Naive B cell (primary cell): ENCODE measurements around the gene RAPSN. TPM values are rescaled to one million over a fixed set of nuclear protein-coding genes. Genes with fewer than 3 reads are reported as not detected.
"Not testable (repeated sequence)": the region's sequence is repeated elsewhere in the genome, so short reads cannot be mapped to it uniquely, and the experiment has no call there.

Experiments
- ATAC-seq, 2 donors: fragments of 150-1000 bp; cut with Tn5 transposase; 2 replicates each; pipeline ENCODE4 v1.10.0; 2021; ENCODE audit warnings: low read depth in 2 of 2, mild to moderate bottlenecking in 2 of 2, moderate library complexity in 2 of 2
- DNase-seq: peaks from one replicate; pipeline ENCODE4 v3.0.0; 2022
- H3K27ac Mint-ChIP-seq, 6 donors: one replicate each; pipeline ENCODE4 v1.8.0; 2020 to 2022; ENCODE audit warnings: mild to moderate bottlenecking in 6 of 6, mixed read lengths in 6 of 6, moderate library complexity in 5 of 6, inconsistent platforms in 2 of 6
- H3K27me3 Mint-ChIP-seq, 3 donors: one replicate each; pipeline ENCODE4 v1.8.0; 2021 to 2022; ENCODE audit warnings: mixed read lengths in 3 of 3, mild to moderate bottlenecking in 1 of 3
- H3K36me3 Mint-ChIP-seq, 2 donors: one replicate each; pipeline ENCODE4 v1.8.0; 2020 to 2022; ENCODE audit warnings: mixed read lengths in 2 of 2, inconsistent platforms in 1 of 2, mild to moderate bottlenecking in 1 of 2
- H3K4me1 Mint-ChIP-seq, 3 donors: one replicate each; pipeline ENCODE4 v1.8.0; 2020 to 2022; ENCODE audit warnings: mixed read lengths in 3 of 3, inconsistent platforms in 1 of 3, mild to moderate bottlenecking in 1 of 3, moderate library complexity in 1 of 3
- H3K4me3 Mint-ChIP-seq, 8 donors: one replicate each; pipeline ENCODE4 v1.8.0; 2020 to 2022; ENCODE audit warnings: mild to moderate bottlenecking in 8 of 8, mixed read lengths in 8 of 8, moderate library complexity in 8 of 8, inconsistent platforms in 2 of 8
- H3K9me3 Mint-ChIP-seq, 7 donors: one replicate each; pipeline ENCODE4 v1.8.0; 2020 to 2022; ENCODE audit warnings: mixed read lengths in 7 of 7, mild to moderate bottlenecking in 5 of 7, inconsistent platforms in 2 of 7, moderate library complexity in 1 of 7
- polyA plus RNA-seq, 6 donors: library from polyadenylated mRNA; unstranded; fragments of 300-500 nt; fragmentation: Illumina TruSeq; gene quantifications; one replicate each; pipeline ENCODE4 v1.2.3, GENCODE V29; 2021; ENCODE audit warnings: low read depth in 6 of 6

RAPSN gene
- polyA plus RNA-seq, 6 donors from 2014 or later, result not detected

DNA sequence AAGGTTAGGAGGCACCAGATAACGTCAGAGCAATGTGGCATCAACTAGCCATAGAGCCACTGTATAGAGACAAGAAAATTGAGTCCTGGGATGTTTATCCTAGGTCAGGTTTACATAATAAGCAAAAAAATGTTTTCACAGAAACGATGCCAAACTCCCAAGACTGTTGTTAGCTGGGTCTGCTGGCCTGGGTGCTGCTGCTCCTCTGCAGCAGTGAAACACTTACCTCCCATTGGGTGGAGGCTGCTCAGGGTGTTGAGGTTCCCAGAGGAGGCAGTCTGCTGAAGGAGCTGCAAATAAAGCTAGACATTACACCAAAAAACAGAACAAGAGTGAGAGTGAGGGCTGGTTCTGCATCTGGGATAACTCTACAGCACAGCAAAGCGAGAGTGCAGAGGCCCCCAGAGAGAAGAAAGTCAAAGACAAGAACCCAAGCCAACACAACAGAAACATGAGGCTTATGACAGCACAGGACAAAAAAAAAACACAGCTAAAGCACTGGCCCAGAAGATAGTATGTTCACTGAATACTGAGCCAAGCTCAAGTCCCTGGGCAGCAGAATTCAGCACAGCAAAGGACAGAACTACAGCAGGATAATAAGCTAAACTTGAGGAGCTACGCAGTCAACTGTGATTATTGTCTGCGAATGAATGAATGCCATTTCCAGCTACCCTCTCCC, 29.9 kb upstream of the RAPSN start:
- Mint-ChIP-seq H3K4me3 (no peak overlapping the region), H3K27ac (peak overlapping the region in 2 of 6 donors; percentile 79 to 91), H3K27me3 (no peaks in the 10 kb centered on the region), H3K36me3 (peaks cover 13 to 35% of the 10 kb centered on the region in 2 donors), H3K4me1 (peaks cover 0 to 7% (median 4%) of the 10 kb centered on the region in 3 donors), H3K9me3 (no peaks in the 10 kb centered on the region)
- ATAC-seq (no peak), DNase-seq (no peak)

DNA sequence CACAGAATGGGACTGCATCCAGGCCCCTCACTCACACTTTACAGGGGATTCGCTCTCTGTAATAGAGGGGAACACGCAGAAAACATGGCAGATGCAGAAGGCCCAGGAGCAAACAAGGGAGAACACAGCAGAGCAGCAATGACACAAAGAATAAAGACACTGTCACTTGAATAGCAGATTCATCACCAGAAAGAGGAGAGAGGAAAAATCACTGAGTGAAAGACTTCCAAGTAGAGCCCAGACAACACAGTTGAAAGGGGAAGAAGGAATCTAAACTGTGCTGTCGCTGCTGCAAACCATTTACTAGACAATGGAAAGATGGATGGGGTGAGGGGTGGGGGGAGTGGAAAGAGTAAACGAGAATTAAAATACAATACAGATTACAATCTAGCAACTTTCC, 28.8 kb upstream of the RAPSN start:
- peak overlapping the region in 4 of 6 donors; percentile 32 to 84 (median 57) for H3K27ac Mint-ChIP-seq
- H3K27me3 Mint-ChIP-seq, result no peaks in the 10 kb centered on the region
- peaks cover 20 to 38% of the 10 kb centered on the region in 2 donors for H3K36me3 Mint-ChIP-seq
- DNase-seq (no peak), ATAC-seq (no peak)
- H3K4me3 Mint-ChIP-seq, result no peak overlapping the region
- no peaks in the 10 kb centered on the region for H3K9me3 Mint-ChIP-seq
- H3K4me1 Mint-ChIP-seq, result peaks cover 0 to 7% (median 4%) of the 10 kb centered on the region in 3 donors

DNA sequence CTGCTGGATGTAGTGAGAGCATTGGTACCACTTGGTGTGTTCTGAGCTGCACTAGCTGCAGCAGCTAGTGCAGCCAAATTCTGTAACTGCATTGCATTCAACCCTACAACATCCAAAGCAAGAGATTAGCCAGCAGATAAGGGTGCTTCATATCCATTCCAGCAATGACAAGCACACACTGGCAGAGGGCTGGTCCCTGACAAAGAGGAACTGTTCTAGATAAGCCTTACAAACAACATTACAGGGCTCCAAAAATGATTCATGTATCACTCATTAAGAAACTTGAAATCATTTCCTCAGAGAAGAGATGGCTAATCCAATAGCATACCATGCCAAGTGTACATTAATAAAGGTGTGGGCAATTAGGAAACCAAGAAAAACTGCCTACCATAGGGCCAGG, 28.4 kb upstream of the RAPSN start:
- DNase-seq (no peak), ATAC-seq (no peak)
- Mint-ChIP-seq H3K27me3 (no peaks in the 10 kb centered on the region), H3K9me3 (no peaks in the 10 kb centered on the region), H3K27ac (peak overlapping the region in 3 of 6 donors; percentile 32 to 84 (median 54)), H3K4me3 (no peak overlapping the region), H3K4me1 (peaks cover 0 to 7% (median 4%) of the 10 kb centered on the region in 3 donors), H3K36me3 (peaks cover 22 to 41% of the 10 kb centered on the region in 2 donors)

DNA sequence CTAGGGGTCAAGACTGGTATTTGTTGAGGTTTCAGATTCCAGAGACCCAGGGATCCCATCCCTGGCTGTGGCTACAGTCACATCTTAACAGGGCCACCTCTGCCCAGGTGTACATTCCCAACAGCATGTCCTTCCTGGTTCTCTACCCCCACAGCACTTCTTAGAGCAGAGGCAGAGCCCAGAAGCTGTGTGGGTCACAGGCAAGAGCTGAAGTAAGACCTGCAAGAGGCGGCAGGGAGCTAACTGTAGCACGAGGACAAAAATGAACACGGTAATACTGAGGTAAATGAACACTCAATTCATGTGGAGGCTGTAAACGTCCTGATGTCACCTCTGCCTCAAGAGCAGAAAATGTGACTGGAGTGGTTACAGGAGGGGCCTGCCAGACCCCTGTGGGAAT, 21.7 kb upstream of the RAPSN start:
- Mint-ChIP-seq H3K4me1 (peaks cover 4 to 12% (median 4%) of the 10 kb centered on the region in 3 donors), H3K4me3 (no peak overlapping the region), H3K27me3 (no peaks in the 10 kb centered on the region), H3K27ac (peak overlapping the region in 1 of 6 donors; percentile 41), H3K9me3 (no peaks in the 10 kb centered on the region), H3K36me3 (peaks cover 9 to 46% of the 10 kb centered on the region in 2 donors)
- ATAC-seq, result no peak
- DNase-seq, result no peak

DNA sequence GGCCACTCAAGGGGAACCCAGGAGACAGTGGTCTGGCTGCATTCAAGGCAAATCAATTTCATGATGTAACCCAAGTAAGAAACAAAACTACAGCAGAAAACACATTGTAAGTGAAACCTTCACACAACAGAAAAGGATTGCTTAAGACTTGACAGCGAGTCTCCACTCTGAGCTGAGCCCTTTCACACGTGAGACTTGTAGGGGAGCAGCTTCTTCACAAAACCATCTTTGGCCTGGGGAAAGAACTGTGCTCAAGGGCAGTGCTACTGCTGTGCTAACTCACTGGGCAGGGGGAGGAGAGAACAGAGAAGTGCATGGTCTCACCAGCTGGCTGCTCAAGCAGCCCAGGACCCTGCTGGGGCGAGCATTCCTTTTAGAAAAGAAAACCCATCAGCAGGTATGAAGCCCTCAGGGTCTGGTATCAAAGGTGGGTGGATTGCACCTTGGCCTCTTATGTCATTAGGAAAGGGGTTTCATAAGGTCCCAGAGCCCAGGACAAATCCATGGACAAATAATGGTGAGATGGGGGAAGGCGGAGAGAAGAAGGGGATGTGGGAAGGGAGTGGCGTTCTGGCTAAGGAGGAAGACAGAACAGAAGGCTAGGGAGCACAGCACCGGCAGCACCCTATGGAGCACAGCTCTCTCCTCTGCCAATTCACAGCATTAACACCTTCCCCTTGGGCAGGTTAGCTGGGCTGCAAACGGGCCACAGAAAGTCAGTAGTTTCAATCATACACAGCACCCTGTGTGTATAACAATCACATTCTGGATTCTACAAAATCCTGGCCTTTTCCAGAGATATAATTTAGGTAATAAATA, 20.6 kb upstream of the RAPSN start:
- Mint-ChIP-seq H3K27ac (peak overlapping the region in 4 of 6 donors; percentile 24 to 86 (median 57)), H3K9me3 (no peaks in the 10 kb centered on the region), H3K36me3 (peaks cover 9 to 38% of the 10 kb centered on the region in 2 donors), H3K27me3 (no peaks in the 10 kb centered on the region), H3K4me3 (no peak overlapping the region), H3K4me1 (peaks cover 4 to 15% (median 4%) of the 10 kb centered on the region in 3 donors)
- no peak for DNase-seq
- ATAC-seq, result no peak

DNA sequence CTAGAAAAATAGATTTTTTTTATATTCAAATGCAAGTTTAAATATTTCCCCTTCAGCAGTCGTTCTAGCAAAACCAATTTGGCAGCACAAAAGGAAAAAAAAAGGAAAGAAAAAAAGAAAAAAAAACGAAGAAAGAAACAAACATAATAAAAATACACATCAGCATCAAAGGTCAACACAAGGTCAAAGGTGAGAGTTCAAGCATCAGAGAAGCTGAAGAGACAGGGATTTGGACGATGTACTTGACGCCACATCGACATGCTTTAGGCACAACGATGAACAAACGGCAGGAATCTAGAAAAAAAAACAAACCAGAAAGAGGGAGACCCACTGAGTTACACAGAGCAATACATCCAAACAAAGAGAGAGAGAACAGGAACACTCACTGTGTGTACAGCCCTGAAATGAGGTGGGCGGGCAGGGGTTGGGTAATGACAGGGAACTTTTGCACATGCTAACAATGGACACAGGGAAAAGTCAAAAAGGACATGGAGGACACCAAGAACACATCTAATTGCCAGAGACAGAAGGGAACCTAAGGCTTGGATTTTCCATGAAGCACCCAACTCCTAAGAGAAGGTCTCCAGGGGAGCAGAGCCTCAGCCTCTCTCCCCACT, 19.8 kb upstream of the RAPSN start:
- Mint-ChIP-seq H3K27me3 (no peaks in the 10 kb centered on the region), H3K9me3 (no peaks in the 10 kb centered on the region), H3K4me1 (peaks cover 4 to 11% (median 4%) of the 10 kb centered on the region in 3 donors), H3K36me3 (peaks cover 9 to 31% of the 10 kb centered on the region in 2 donors), H3K27ac (peak overlapping the region in 3 of 6 donors; percentile 6 to 76 (median 52)), H3K4me3 (no peak overlapping the region)
- no peak for DNase-seq
- ATAC-seq, result no peak

DNA sequence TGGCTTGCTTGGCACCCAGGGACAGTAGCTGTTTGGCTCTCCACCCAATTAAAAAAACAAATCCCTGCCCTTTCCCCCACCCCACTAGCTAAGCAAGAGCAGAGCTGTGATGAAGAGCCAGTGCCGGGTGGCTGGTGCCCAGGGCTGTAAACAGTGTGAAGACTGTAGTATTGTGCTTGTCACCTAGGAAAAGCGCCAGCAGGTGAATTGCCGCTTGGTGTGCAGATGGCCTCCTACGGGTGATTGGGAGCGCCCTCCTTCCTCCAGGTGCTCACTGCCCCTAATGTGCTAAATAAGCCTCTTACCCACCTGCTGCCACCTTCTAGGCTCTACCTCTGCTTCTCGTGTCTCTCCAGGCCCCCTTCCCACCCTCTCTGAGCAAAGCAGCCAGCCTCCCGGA, 18.4 kb upstream of the RAPSN start:
- no peak for ATAC-seq
- DNase-seq, result no peak
- Mint-ChIP-seq H3K36me3 (peaks cover 0 to 21% of the 10 kb centered on the region in 2 donors), H3K4me1 (peaks cover 4 to 11% (median 4%) of the 10 kb centered on the region in 3 donors), H3K27ac (peak overlapping the region in 2 of 6 donors; percentile 76 to 85), H3K27me3 (no peaks in the 10 kb centered on the region), H3K9me3 (no peaks in the 10 kb centered on the region), H3K4me3 (no peak overlapping the region)

DNA sequence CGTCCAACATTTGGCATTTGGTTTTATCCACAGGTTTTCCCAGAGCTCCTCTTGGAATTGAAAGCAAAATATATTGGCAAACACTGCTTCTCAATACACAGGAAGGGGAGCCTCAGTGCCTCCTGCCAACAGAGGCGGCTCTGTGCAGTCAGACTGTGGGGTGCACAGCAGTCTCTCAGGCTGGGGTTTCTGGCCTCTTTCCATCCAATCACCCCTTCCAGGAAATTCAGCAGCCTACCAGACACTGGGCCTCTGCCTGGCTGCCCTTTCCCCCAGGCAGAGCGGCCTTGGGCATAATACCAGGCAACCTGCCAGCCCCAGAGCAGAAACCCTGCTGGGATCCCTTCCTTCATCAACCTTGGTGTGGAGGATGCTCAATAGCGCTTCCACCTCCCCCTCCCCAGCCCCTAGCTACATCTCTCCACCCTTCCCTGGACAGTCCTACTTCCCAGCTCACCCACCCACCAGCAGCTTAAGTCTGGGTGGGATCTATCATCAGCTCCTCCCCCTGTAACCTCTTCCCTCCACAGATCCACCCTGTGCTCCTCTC, 17.8 kb upstream of the RAPSN start:
- Mint-ChIP-seq H3K27ac (peak overlapping the region in 2 of 6 donors; percentile 76 to 83), H3K27me3 (no peaks in the 10 kb centered on the region)

DNA sequence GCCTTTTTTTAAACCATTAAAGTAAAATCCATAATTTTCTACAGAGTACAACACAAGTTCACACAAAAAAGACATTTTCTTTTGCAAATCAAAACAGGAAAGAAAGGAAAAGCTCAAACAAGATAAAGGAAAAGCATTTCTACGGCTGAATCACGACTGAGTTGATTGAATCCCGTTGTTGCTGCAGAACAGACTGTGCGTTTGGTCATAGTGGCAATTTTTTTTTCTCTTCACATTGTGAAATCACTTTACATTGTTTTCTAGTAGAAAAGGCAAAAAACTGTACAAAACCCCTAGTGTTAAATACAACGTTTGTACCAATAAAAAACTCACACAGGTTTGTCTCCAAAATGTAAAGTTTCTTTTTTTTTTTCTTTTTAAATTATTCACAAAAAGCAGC, 17.3 kb upstream of the RAPSN start:
- no peaks in the 10 kb centered on the region for H3K27me3 Mint-ChIP-seq
- H3K4me1 Mint-ChIP-seq, result peaks cover 4 to 11% (median 8%) of the 10 kb centered on the region in 3 donors
- H3K4me3 Mint-ChIP-seq, result no peak overlapping the region
- H3K9me3 Mint-ChIP-seq, result no peaks in the 10 kb centered on the region
- no peak for ATAC-seq
- H3K36me3 Mint-ChIP-seq, result peaks cover 0 to 21% of the 10 kb centered on the region in 2 donors
- DNase-seq, result no peak
- peak overlapping the region in 3 of 6 donors; percentile 36 to 57 (median 46) for H3K27ac Mint-ChIP-seq

More for the DNA sequence above, 17.8 kb upstream of the RAPSN start:
- no peak for ATAC-seq
- peaks cover 4 to 11% (median 8%) of the 10 kb centered on the region in 3 donors for H3K4me1 Mint-ChIP-seq
- no peak for DNase-seq
- no peak overlapping the region for H3K4me3 Mint-ChIP-seq
- H3K36me3 Mint-ChIP-seq, result peaks cover 0 to 21% of the 10 kb centered on the region in 2 donors
- no peaks in the 10 kb centered on the region for H3K9me3 Mint-ChIP-seq

DNA sequence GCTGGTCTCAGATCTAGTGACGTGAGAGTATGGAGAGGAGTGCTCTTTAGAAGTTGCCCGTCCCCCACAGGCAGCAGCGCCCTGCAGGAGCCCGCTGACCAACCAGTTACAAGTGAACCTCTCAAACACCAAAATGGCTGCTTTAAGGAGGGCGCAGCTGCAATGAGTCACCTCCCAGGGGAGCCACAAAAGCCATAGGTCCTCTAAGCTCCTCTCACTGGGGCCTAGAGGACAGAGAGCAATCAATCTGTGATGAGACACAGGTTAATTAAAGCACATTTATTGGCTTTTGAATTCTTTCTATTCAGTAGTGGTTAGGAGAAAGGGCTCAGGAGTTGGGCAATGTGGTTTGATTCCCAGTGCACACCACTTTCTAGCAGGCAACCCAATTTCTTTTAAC, 15.5 kb upstream of the RAPSN start:
- no peaks in the 10 kb centered on the region for H3K27me3 Mint-ChIP-seq
- H3K36me3 Mint-ChIP-seq, result peaks cover 0 to 14% of the 10 kb centered on the region in 2 donors
- peaks cover 8 to 11% (median 10%) of the 10 kb centered on the region in 3 donors for H3K4me1 Mint-ChIP-seq
- DNase-seq (no peak), ATAC-seq (no peak)
- H3K27ac Mint-ChIP-seq, result no peak overlapping the region
- no peaks in the 10 kb centered on the region for H3K9me3 Mint-ChIP-seq
- H3K4me3 Mint-ChIP-seq, result no peak overlapping the region

DNA sequence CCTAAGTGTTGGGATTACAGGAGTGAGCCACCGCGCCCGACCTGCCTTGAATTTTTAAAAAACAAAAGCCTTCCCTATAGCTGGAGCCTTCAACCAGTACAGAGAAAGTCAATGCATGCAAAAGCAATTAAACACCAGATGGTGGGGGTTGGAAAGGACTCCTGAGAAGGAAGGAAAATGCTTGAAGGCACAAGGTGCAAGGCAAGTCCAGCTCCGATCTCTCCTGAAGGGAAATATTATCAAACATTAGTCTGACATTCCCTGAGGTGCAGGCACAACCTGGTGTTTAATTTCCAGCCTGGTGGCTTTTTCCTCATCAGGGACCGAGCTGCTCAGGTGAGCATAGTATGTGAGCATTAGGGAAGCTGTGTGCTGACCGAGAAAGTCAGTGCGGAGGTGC, 12.9 kb upstream of the RAPSN start:
- no peaks in the 10 kb centered on the region for H3K36me3 Mint-ChIP-seq
- H3K4me3 Mint-ChIP-seq, result no peak overlapping the region

DNA sequence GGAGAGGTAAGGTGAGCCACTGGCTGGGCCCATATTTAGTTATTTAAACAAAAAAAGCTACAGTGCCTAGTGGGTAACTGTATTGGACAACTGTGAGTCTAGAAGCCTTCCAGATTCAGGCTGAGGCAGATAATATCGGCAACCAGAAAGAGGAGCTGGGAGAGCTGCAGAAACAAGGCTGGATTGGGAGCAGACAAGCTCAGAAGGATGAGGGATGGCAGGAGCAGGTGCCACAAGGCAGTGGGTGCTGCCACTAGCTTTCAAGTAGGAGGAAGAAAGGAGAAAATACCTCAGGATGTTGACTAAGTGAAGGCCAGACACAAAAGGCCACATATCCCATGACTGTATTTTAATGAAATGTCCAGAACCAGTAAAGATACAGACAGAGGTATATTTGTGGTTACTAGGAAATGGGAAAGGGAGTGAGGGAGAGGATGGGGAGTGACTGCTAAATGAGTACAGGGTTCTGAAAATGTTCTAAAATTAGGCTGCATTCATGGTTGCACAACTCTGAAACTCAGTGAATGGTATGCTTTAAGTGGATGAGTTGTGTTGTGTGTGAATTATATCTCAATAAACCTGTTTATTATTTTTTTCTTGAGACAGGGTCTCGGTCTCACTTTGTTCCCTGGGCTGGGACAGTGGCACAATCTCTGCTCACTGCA, 11.8 kb upstream of the RAPSN start:
- Mint-ChIP-seq H3K36me3 (no peaks in the 10 kb centered on the region), H3K27ac (peak overlapping the region in 5 of 6 donors; percentile 10 to 96 (median 74))

More for the DNA sequence above, 12.9 kb upstream of the RAPSN start:
- Mint-ChIP-seq H3K27me3 (no peaks in the 10 kb centered on the region), H3K27ac (peak overlapping the region in 3 of 6 donors; percentile 34 to 69 (median 66)), H3K9me3 (no peaks in the 10 kb centered on the region), H3K4me1 (peaks cover 4 to 10% (median 5%) of the 10 kb centered on the region in 3 donors)
- DNase-seq (no peak), ATAC-seq (no peak)

DNA sequence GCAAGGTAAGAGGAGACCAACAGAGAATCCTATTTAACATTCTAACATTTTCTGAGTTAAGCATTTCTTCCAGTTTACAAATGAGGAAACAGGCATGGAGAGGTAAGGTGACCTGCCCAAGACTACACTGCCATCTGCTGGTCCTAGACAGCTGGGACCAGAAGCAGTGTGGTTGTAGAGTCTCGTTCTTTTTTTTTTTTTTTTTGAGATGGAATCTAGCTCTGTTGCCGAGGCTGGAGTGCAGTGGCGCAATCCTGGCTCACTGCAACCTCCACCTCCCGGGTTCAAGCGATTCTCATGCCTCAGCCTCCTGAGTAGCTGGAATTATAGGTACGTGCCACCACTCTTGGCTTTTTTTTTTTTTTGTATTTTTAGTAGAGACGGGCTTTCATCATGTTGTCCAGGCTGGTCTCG, 5.3 kb upstream of the RAPSN start:
- DNase-seq (peak; percentile 71), ATAC-seq (peak; percentile 99 to 100)
- not testable (repeated sequence) for H3K27me3 Mint-ChIP-seq, H3K4me1 Mint-ChIP-seq, H3K9me3 Mint-ChIP-seq, H3K36me3 Mint-ChIP-seq
- H3K4me3 Mint-ChIP-seq, result peak overlapping the region in 2 of 8 donors; percentile 55 to 59
- H3K27ac Mint-ChIP-seq, result peak overlapping the region in 3 of 6 donors; percentile 38 to 69 (median 48)

More for the DNA sequence above, 11.8 kb upstream of the RAPSN start:
- Mint-ChIP-seq H3K4me1 (peaks cover 4 to 10% (median 5%) of the 10 kb centered on the region in 3 donors), H3K27me3 (no peaks in the 10 kb centered on the region), H3K4me3 (no peak overlapping the region), H3K9me3 (no peaks in the 10 kb centered on the region)
- DNase-seq (no peak), ATAC-seq (no peak)
